HG03457 (cell line): ENCODE data around the gene NPC1L1.

Experiments
- ATAC-seq: cut with Tn5 transposase; IDR thresholded peaks from one replicate; pipeline ENCODE4 v1.9.1; 2021; ENCODE audit warnings: moderate number of reproducible peaks; ENCODE audit not compliant: unreplicated experiment

NPC1L1 gene

GRCh38 chr7:44536090-44536489, 5.0 kb downstream of the NPC1L1 start:
- no peak for ATAC-seq

GRCh38 chr7:44535348-44536064, 5.6 kb downstream of the NPC1L1 start:
- ATAC-seq: no peak

GRCh38 chr7:44534501-44534900, 6.6 kb downstream of the NPC1L1 start:
- ATAC-seq: no peak

GRCh38 chr7:44534087-44534486, 7.0 kb downstream of the NPC1L1 start:
- no peak for ATAC-seq

- no peak for ATAC-seq
These were observed 7.7 kb downstream of the NPC1L1 start for GRCh38 chr7:44533301-44534055.

- no peak for ATAC-seq
These were observed 9.4 kb downstream of the NPC1L1 start for GRCh38 chr7:44531421-44532380.

GRCh38 chr7:44530990-44531389, 10.1 kb downstream of the NPC1L1 start:
- no peak for ATAC-seq

GRCh38 chr7:44524811-44525388, 16.2 kb downstream of the NPC1L1 start:
- ATAC-seq: no peak

- ATAC-seq: no peak
These were observed 18.8 kb downstream of the NPC1L1 start for GRCh38 chr7:44522315-44522714.

- no peak for ATAC-seq
These were observed 19.6 kb downstream of the NPC1L1 start for GRCh38 chr7:44521347-44522095.

GRCh38 chr7:44520574-44520973, 20.6 kb downstream of the NPC1L1 start:
- no peak for ATAC-seq

- no peak for ATAC-seq
These were observed 21.6 kb downstream of the NPC1L1 start for GRCh38 chr7:44519546-44519945.

- ATAC-seq: no peak
These were observed 22.4 kb downstream of the NPC1L1 start for GRCh38 chr7:44518761-44519160.

- ATAC-seq: no peak
These were observed 24.0 kb downstream of the NPC1L1 start for GRCh38 chr7:44517175-44517574.

- no peak for ATAC-seq
These were observed 25.4 kb downstream of the NPC1L1 start for GRCh38 chr7:44515590-44516268.

- ATAC-seq: no peak
These were observed 28.4 kb downstream of the NPC1L1 start for GRCh38 chr7:44512736-44513135.

- no peak for ATAC-seq
These were observed 29.2 kb downstream of the NPC1L1 start for GRCh38 chr7:44511863-44512468.

- ATAC-seq: no peak
These were observed 29.9 kb downstream of the NPC1L1 start for GRCh38 chr7:44511236-44511635.

GRCh38 chr7:44508328-44509030, 32.7 kb downstream of the NPC1L1 start:
- no peak for ATAC-seq
